Transverse colon (tissue), 4 donors: ENCODE measurements around the gene GPAT3.

Source experiments
- EP300 ChIP-seq: sonication (generic); formaldehyde crosslinking; IDR thresholded peaks from one replicate; pipeline ENCODE4 v1.6.1; 2017; ENCODE audit warnings: antibody characterized with exemption, low read depth
- POLR2A ChIP-seq: fragments of 450-650 bp; IDR thresholded peaks from one replicate; pipeline ENCODE4 v1.6.1; 2016; ENCODE audit warnings: antibody characterized with exemption, mild to moderate bottlenecking, moderate library complexity
- POLR2AphosphoS5 ChIP-seq, 3 donors: sonication (generic); formaldehyde crosslinking; IDR thresholded peaks; one replicate each; pipeline ENCODE4 v1.6.1; 2016; ENCODE audit warnings: antibody characterized with exemption in 3 of 3
- TF ChIP-seq, protein P1 (sequence below), 5 experiments: fragments of 200-600 bp in 3 of 5; fragments of 450-650 bp in 2 of 5; sonication (generic) in 3 of 5; IDR thresholded peaks; 1 replicate in 2 of 5; 2 replicates in 3 of 5; pipeline ENCODE4 v1.5.1; 2016 to 2017; ENCODE audit warnings: antibody characterized with exemption in 5 of 5, inconsistent platforms in 3 of 5, mild to moderate bottlenecking in 2 of 5, moderate library complexity in 1 of 5

DNA sequence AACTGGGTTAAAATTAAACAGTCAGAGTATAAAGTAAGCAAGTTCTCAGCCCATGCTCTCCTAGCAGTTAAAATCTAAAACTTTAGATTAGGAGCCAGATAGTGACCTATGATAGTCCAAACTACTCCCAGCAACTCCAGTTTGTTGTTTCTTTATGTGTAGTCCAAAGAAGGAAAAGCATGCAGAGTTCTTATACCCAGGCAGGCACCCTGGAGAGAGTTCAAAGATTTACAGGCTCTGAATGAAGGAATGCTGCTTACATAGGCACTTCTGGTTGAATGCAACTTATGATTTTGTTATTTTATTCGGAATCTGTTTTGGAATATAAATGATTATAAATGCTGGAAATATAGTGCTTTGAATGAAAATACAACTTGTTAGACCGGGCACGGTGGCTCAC, 67.2 kb downstream of the GPAT3 start:
- TF ChIP-seq, protein P1, sequence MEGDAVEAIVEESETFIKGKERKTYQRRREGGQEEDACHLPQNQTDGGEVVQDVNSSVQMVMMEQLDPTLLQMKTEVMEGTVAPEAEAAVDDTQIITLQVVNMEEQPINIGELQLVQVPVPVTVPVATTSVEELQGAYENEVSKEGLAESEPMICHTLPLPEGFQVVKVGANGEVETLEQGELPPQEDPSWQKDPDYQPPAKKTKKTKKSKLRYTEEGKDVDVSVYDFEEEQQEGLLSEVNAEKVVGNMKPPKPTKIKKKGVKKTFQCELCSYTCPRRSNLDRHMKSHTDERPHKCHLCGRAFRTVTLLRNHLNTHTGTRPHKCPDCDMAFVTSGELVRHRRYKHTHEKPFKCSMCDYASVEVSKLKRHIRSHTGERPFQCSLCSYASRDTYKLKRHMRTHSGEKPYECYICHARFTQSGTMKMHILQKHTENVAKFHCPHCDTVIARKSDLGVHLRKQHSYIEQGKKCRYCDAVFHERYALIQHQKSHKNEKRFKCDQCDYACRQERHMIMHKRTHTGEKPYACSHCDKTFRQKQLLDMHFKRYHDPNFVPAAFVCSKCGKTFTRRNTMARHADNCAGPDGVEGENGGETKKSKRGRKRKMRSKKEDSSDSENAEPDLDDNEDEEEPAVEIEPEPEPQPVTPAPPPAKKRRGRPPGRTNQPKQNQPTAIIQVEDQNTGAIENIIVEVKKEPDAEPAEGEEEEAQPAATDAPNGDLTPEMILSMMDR (IDR thresholded peaks at IDR 0.05): no peak
- no peak for TF ChIP-seq POLR2A
- no peak for TF ChIP-seq POLR2AphosphoS5 (IDR thresholded peaks at IDR 0.05)
- no peak for TF ChIP-seq EP300
